GM18502 (cell line): ENCODE measurements around the gene C19orf67.

ENCODE experiments used
- ATAC-seq: cut with Tn5 transposase; IDR thresholded peaks from one replicate; pipeline ENCODE4 v1.9.1; 2021; ENCODE audit warnings: mild to moderate bottlenecking; ENCODE audit not compliant: unreplicated experiment, poor library complexity

C19orf67 gene

GRCh38 chr19:14085309-14085995 is at the start of gene C19orf67:
TSS of gene C19orf67 (minus strand) at chr19:14085783. CDS start at chr19:14085627, 156 bp downstream.
- ATAC-seq: no peak

- no peak for ATAC-seq
Observed at GRCh38 chr19:14135355-14135754, 49.8 kb upstream of the C19orf67 start.

DNA sequence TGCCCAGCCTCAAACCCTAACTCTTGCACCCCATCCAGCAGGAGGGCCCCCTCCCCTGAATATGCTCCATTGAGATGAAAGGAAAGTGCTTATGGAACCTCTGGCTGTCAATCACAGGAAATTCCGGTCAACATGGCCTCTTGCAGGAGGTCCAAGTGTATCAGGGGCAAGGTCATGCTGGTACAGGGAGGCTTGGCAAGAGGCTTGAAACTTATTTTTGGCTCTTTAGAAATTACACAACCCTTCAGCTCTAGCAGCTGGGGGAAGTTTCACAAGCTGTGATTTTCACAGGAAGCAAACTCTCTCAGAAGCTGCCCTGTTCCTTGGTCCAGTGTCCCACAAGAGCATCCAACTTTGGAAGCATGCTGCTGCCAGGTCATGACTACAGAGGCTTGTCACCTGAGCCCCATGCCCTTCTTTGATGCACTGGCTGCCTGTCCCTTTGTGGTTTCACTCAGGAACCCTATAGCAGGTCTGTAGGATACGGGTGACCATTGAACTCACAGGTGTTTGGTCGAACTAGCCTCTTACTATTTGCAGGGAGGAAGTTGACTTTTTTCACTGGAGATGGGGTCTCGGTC is 42.4 kb upstream of the C19orf67 start:
- ATAC-seq: no peak

- no peak for ATAC-seq
Observed at GRCh38 chr19:14127176-14127575, 41.6 kb upstream of the C19orf67 start.

DNA sequence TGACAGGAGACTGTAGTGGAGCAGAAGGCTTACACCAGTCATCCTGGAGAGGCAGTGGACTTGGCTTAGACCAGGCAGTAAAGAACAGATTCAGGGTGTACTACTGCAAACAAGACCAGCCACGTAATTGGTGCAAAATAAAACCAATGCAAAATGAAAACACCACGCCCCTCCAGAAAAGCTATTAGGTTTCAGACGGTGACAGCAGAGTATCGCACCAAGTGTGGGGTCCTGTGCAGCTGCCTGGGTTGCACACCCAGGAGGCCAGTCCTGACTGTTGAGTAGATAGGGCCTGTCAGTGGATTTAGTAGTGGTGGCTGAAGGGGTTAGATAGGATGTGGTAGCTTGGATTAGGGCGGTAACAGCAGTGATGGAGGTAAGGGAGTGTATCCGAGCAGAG is 37.3 kb upstream of the C19orf67 start:
- no peak for ATAC-seq

- no peak for ATAC-seq
Observed at GRCh38 chr19:14120497-14120780, 34.9 kb upstream of the C19orf67 start.

- no peak for ATAC-seq
Observed at GRCh38 chr19:14119644-14120496, 34.3 kb upstream of the C19orf67 start.

- no peak for ATAC-seq
Observed at GRCh38 chr19:14119146-14119545, 33.6 kb upstream of the C19orf67 start.

DNA sequence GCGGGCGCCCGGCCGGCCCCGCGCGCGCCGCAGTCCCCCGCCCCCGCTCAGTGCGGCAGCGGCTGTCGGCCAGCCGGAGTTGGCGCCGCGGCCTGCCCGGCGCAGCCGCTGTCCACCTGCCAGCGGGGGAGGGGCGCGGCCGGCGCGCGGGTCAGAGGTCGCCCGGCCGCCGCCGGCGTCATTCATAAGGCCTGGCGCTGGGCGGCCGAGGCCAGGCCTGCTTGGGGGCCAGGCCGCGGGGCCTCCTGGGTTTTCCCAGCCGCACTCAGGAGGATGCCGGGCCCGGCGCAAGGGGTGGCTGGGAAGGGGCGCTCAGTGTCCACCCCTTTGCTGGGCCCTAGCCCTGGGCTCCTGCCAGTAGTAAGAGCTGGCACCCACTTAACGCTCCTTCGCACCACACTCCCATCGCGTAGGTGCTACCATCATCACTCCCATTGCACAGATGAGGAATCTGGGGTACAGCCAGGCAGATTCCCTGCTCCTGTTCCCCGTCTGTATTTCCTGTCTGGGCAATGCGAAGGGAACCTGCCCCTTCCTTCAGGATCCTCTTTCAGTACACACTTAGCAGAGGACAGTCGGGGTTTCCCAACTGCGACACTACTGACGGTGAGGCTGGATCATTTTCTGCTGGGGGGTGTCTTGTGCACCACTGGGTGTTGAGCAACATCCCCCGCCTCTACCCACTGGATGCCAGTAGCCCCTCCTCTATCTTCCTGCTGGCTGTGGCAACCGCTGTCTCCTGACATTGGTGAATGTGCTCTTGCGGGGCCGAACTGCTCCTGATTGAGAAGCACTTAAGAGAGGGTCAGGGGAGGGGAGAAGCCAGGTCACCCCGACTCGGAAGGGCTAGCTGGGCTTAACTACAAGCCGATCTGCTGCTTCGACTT is 32.8 kb upstream of the C19orf67 start:
- no peak for ATAC-seq

- peak; percentile 92 for ATAC-seq
Observed at GRCh38 chr19:14117668-14118164, 32.1 kb upstream of the C19orf67 start, which contains the start of gene PRKACA. TSS of gene PRKACA (minus strand) at chr19:14117762. CDS start at chr19:14117547, 215 bp downstream.

- peak; percentile 1 for ATAC-seq
Observed at GRCh38 chr19:14116918-14117578, 31.5 kb upstream of the C19orf67 start.

DNA sequence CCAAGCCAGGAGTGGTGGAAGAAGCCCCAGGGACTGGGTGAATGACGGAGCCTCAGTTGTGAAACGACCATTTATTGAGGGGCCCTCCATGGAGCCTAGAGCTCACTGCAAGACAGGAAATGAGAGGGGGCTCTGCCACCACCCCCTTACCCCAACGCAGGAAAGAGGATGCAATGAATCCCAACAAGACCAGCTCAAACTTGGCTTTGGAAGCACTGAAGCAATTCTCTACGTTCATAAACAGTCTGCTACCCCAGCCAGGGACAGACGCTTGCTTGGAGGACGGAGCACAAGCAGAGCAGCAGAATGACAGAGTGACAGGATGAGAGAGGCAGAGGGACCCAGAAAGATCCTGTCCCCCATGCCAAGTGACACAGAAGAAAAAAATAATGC is 30.9 kb upstream of the C19orf67 start:
- ATAC-seq: no peak

- no peak for ATAC-seq
Observed at GRCh38 chr19:14115756-14116155, 30.2 kb upstream of the C19orf67 start.

- no peak for ATAC-seq
Observed at GRCh38 chr19:14114854-14115253, 29.3 kb upstream of the C19orf67 start.

- ATAC-seq: no peak
Observed at GRCh38 chr19:14114439-14114838, 28.9 kb upstream of the C19orf67 start.

- no peak for ATAC-seq
Observed at GRCh38 chr19:14113762-14114414, 28.3 kb upstream of the C19orf67 start.

- no peak for ATAC-seq
Observed at GRCh38 chr19:14112809-14113385, 27.3 kb upstream of the C19orf67 start.

- no peak for ATAC-seq
Observed at GRCh38 chr19:14112051-14112808, 26.6 kb upstream of the C19orf67 start.
